Osteoblast (primary cell): ENCODE data around the gene SYNJ2. TPM values are rescaled to one million over a fixed set of nuclear protein-coding genes. Genes with fewer than 3 reads are reported as not detected.

Experiments
- DNase-seq: peaks from one replicate; pipeline ENCODE4 v3.0.0; 2011; ENCODE audit warnings: low spot score, mixed read lengths; ENCODE audit not compliant: insufficient read length; ENCODE audit errors: missing footprints
- H2AFZ ChIP-seq: 2 replicates; pipeline ENCODE4 v1.6.0; 2011; ENCODE audit warnings: mild to moderate bottlenecking, low read length
- H3K27ac ChIP-seq: 2 replicates; pipeline ENCODE4 v1.5.1; 2011; ENCODE audit warnings: mild to moderate bottlenecking, low read depth, low read length, moderate library complexity
- H3K27me3 ChIP-seq: 2 replicates; pipeline ENCODE4 v1.6.0; 2012; ENCODE audit warnings: mild to moderate bottlenecking, control low read depth, inconsistent platforms, low read length, moderate library complexity; ENCODE audit not compliant: insufficient read depth
- H3K36me3 ChIP-seq: 2 replicates; pipeline ENCODE4 v1.5.1; 2011; ENCODE audit warnings: mild to moderate bottlenecking, low read length, control low read depth, moderate library complexity; ENCODE audit not compliant: insufficient read depth
- H3K4me1 ChIP-seq: 2 replicates; pipeline ENCODE4 v1.5.1; 2011; ENCODE audit warnings: mild to moderate bottlenecking, low read length, control low read depth, moderate library complexity; ENCODE audit not compliant: insufficient read depth
- H3K4me2 ChIP-seq: 2 replicates; pipeline ENCODE4 v1.6.0; 2011; ENCODE audit warnings: mild to moderate bottlenecking, low read length; ENCODE audit not compliant: insufficient read depth
- H3K4me3 ChIP-seq: fragments of 200-600 bp; sonication (generic); 3 replicates; pipeline ENCODE4 v1.5.1; 2012; ENCODE audit warnings: mild to moderate bottlenecking, low read length, inconsistent platforms; ENCODE audit not compliant: insufficient read depth
- H3K79me2 ChIP-seq: 2 replicates; pipeline ENCODE4 v1.6.0; 2012; ENCODE audit warnings: mild to moderate bottlenecking, low read length, control low read depth, inconsistent platforms; ENCODE audit not compliant: insufficient read depth
- H3K9me3 ChIP-seq: 2 replicates; pipeline ENCODE4 v1.5.1; 2011; ENCODE audit warnings: low read depth, low read length, control low read depth
- H4K20me1 ChIP-seq: 2 replicates; pipeline ENCODE4 v1.6.0; 2012; ENCODE audit warnings: mild to moderate bottlenecking, low read length, control low read depth; ENCODE audit not compliant: insufficient read depth
- small RNA-seq: library from RNA; depleted of rRNA; stranded (forward); fragments of <200 nt; gene quantifications from one replicate; pipeline ENCODE3, GENCODE V24; 2012
- total RNA-seq: library from RNA; depleted of rRNA; stranded (reverse); fragments of >200 nt; gene quantifications from 2 replicates; pipeline ENCODE4 v1.2.3, GENCODE V29; 2012
- TF ChIP-seq, protein P1 (sequence below): IDR thresholded peaks from 2 replicates; pipeline ENCODE4 v1.5.1; 2011; ENCODE audit warnings: mild to moderate bottlenecking, low read depth, low read length, moderate library complexity; ENCODE audit errors: extremely low read depth

SYNJ2 gene
- total RNA-seq, 1 donor, result 94.8 TPM

DNA sequence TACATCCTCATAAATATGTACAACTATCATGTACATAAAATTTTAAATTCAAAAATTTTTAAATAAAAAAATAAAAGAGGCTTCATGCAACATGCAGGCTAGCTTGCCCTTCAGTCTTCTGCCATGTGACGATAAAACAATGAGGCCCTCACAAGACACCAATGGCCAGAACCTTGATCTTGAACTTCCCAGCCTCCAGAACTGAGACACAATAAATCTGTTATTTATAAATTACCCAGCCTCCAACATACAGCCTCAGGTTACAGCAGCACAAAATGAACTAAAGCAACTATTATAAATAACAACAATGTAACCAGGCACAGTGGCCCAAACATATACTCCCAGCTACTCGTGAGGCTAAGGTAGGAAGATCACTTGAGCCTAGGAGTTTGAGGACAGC lies 143.6 kb downstream of the SYNJ2 start:
- Histone ChIP-seq H3K27ac (no peak overlapping the region), H3K4me1 (no peaks in the 10 kb centered on the region), H3K4me2 (no peak overlapping the region), H3K4me3 (no peak overlapping the region), H4K20me1 (peaks cover 2% of the 10 kb centered on the region), H3K36me3 (peaks cover 66% of the 10 kb centered on the region), H3K27me3 (no peaks in the 10 kb centered on the region), H2AFZ (no peak overlapping the region), H3K9me3 (no peaks in the 10 kb centered on the region), H3K79me2 (no peaks in the 10 kb centered on the region)
- TF ChIP-seq, protein P1, sequence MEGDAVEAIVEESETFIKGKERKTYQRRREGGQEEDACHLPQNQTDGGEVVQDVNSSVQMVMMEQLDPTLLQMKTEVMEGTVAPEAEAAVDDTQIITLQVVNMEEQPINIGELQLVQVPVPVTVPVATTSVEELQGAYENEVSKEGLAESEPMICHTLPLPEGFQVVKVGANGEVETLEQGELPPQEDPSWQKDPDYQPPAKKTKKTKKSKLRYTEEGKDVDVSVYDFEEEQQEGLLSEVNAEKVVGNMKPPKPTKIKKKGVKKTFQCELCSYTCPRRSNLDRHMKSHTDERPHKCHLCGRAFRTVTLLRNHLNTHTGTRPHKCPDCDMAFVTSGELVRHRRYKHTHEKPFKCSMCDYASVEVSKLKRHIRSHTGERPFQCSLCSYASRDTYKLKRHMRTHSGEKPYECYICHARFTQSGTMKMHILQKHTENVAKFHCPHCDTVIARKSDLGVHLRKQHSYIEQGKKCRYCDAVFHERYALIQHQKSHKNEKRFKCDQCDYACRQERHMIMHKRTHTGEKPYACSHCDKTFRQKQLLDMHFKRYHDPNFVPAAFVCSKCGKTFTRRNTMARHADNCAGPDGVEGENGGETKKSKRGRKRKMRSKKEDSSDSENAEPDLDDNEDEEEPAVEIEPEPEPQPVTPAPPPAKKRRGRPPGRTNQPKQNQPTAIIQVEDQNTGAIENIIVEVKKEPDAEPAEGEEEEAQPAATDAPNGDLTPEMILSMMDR, result no peak
- no peak for DNase-seq

DNA sequence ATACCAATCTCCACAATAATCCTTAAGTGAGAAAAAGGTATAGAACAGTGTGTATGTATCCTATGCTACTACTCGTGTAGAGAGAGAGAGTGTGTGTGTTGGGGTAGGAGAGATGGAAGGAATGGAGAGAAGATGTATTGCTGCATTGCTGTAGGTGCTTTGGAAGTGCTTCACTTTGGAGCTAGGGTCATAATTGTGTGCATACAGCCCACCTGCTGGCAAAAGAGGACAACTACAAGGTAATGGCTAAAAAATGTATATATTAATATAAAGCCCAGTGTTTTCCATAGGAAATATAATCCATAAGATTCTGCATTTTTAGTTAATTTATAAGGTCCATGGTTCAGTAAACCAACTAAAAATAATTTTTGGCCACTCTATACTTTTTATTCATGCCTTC lies 150.3 kb downstream of the SYNJ2 start:
- no peaks in the 10 kb centered on the region for H3K27me3 ChIP-seq
- TF ChIP-seq, protein P1, result peak; percentile 37
- H3K4me2 ChIP-seq, result no peak overlapping the region
- H3K9me3 ChIP-seq, result no peaks in the 10 kb centered on the region
- H3K4me3 ChIP-seq, result no peak overlapping the region
- H2AFZ ChIP-seq, result no peak overlapping the region
- no peak for DNase-seq
- H3K79me2 ChIP-seq, result no peaks in the 10 kb centered on the region
- peaks cover 30% of the 10 kb centered on the region for H3K36me3 ChIP-seq
- H4K20me1 ChIP-seq, result no peaks in the 10 kb centered on the region
- no peaks in the 10 kb centered on the region for H3K4me1 ChIP-seq
- no peak overlapping the region for H3K27ac ChIP-seq

GRCh38 chr6:158142789-158143188 lies 161.1 kb downstream of the SYNJ2 start:
- H3K4me3 ChIP-seq, result no peak overlapping the region
- H3K27ac ChIP-seq, result peak overlapping the region; percentile 1
- peak; percentile 77 for DNase-seq
- no peaks in the 10 kb centered on the region for H3K79me2 ChIP-seq
- TF ChIP-seq, protein P1, result no peak
- no peaks in the 10 kb centered on the region for H4K20me1 ChIP-seq
- no peaks in the 10 kb centered on the region for H3K27me3 ChIP-seq
- H3K4me1 ChIP-seq, result peaks cover 25% of the 10 kb centered on the region
- H2AFZ ChIP-seq, result no peak overlapping the region
- no peak overlapping the region for H3K4me2 ChIP-seq
- no peaks in the 10 kb centered on the region for H3K9me3 ChIP-seq
- H3K36me3 ChIP-seq, result peaks cover 62% of the 10 kb centered on the region

- Histone ChIP-seq H3K36me3 (peaks cover 58% of the 10 kb centered on the region), H2AFZ (no peak overlapping the region), H3K79me2 (no peaks in the 10 kb centered on the region), H3K27ac (peak overlapping the region; percentile 1), H3K4me3 (no peak overlapping the region), H3K4me1 (peaks cover 25% of the 10 kb centered on the region), H3K4me2 (no peak overlapping the region), H3K9me3 (no peaks in the 10 kb centered on the region), H3K27me3 (no peaks in the 10 kb centered on the region), H4K20me1 (no peaks in the 10 kb centered on the region)
- TF ChIP-seq, protein P1, result peak; percentile 51
- DNase-seq, result peak; percentile 51
Observed at GRCh38 chr6:158143700-158144099, 162.0 kb downstream of the SYNJ2 start.

Small RNA genes lying within 50 kb of the gene (small RNA-seq; reads per million reads assigned to genes)
- not detected for gene RNU6-786P

Other genes starting within 250 kb of the SYNJ2 start
- 147 and 177 TPM in 2 replicates for gene SNX9, start 158.6 kb upstream of the SYNJ2 start, total RNA-seq
- gene SERAC1, start 186.4 kb downstream of the SYNJ2 start, total RNA-seq, result 33.7 and 35.1 TPM in 2 replicates
- gene GTF2H5, start 186.5 kb downstream of the SYNJ2 start, total RNA-seq, result 6.2 and 7.2 TPM in 2 replicates